Fibroblast of upper back skin (primary cell): ENCODE data around the gene MORN5.
A peak's percentile ranks its signal among the peaks of the same experiment; 100 is the strongest.

Source experiments
- DNase-seq: peaks from one replicate; pipeline ENCODE4 v3.0.0-alpha.2; 2013

Gene MORN5

DNA sequence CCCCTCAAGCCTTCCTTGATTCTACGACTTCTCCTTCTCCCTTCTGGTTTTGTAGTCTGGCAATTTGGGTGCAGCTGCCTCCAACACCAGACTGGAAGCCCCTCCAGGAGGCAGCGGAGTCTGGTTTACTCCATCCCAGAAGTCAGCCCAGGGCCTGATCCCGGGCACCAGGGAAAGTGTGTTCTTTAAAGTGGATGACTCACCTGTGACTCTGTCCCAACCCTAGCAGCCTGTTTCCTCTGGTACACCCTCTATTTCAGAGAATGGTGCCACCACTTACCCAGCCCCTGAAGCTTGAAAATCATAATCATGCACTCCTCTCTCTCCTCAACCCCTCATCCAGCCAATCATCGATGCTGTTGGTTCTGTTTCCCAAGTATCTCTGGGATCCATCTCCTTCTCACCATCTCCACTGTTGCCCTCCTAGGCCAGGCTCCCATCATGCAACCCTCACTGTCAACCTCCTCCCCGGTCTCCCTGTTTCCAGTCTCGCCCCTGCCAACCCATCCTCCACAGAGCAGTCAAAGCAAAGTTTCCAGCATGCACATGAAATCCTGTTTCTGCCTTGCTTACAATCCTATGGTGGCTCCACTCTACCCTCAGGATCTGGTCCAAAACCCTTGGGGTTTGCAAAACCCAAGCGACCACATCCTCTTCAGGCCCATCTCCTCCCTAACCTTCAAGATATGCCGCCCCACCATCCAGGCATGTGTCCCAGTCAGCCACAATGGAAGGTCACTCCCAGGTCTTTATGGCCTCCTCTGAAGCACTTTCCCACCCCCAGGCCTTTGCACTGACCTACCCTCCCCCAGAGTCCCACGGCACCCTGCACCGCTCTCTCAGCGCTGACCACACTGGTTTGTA is 58.6 kb downstream of the MORN5 start:
- DNase-seq = no peak

DNA sequence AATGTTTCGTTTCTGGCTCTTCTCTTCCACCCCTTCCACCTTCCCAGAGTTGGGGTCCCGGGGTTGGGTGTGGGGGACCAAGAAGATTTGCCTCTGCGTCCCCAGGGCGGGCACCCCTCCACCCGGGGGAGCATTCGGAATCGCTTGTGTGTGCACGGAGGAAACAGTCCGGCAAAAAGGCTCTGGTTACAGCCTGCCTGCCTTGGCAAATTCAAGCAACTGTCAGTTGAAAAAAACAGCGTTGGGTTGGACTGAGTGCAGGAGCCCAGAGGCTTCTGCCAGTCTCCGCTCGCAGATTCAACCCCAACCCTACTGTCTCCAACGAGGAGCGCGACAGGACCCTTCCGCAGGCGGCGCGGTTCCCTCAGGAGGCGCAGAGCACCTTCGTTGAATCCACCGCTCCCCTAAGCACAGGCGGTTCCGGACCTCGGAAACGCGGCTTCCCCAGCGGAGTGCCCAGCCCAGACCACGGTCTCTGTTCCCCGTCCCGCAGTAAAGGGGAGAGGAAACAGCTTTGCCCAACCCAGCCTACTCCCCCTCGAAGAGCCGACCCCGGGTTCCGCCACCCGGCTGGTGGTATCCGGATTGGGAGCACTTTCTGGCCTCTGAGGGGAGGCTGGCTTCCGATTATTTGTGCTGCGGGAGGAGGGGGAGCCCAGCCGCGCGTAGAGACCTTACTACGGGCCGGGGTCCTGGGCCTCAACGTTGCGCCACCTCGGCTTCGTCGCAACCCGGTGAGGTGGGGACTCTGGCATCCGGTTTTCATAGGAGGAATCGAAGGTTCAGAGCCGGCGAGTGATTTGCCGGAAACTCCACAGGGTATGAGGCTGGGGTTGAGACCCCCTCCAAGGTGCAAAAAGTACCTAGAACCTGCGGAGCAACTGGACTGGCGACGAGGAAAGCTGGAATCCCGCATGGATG is 59.5 kb downstream of the MORN5 start:
- DNase-seq = no peak

DNA sequence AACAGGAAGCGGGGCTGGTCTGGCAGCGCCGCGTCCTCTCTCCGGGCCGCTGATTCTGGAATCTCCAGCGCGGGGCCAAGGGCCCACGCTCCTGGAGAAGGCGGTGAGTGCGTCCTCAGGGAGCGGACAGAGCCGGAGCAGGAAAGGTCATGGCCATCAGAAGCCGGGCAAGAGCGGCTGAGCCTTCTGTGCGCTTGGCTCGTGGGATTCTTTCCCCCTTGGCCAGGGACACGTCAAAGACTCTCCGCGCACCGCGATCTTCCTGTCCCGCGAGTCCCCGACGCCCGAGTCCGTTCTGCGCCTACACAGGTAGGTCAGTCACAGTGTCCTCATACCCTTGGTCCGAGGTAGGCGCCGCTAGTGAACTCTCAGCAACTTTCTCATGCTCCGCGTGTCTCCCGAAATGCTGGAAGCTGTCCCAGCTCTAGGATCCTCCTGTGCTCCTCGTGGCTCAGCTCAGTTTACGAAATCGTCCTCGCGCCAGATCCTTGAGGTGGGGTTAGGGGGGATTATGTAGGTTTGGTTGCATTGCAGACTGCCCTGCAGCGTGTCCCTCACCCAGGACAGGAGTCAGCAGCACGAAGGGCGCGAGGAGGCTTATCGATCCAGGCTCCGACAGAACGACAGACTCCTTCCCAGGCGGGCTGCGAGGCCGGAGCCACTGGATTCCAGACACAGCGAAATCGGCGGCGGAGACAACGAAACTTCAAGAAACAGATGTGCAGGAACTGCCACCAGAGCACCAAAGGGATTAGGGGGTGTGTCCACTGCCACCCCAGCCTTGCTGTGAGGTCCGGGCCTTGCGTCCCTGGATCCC is 60.4 kb downstream of the MORN5 start:
- DNase-seq = peak; percentile 16

DNA sequence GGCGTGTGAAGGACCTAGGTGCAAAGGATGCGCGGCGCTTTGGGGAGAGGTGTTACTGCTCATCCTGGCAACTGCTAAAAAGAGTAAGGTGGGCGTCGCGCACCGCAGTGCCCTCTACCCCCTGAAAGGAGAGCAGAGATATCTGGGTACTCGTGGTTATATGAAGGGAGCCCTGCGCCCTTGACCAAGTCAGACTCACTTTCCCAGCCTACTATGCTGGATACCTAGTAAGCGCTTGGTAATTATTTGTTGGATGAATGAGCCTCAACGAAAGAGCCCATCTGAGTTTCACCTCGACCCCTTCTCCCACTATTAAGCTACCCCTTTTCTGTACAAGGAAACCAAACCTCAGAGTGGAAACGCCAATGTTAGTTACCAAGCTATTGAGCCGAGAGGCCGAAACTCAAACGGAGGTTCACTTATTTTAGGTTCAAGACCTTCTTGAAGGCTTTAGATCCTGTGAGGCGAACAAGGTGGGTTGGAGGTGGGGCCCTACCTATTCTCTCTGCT is 61.0 kb downstream of the MORN5 start:
- DNase-seq = no peak

DNA sequence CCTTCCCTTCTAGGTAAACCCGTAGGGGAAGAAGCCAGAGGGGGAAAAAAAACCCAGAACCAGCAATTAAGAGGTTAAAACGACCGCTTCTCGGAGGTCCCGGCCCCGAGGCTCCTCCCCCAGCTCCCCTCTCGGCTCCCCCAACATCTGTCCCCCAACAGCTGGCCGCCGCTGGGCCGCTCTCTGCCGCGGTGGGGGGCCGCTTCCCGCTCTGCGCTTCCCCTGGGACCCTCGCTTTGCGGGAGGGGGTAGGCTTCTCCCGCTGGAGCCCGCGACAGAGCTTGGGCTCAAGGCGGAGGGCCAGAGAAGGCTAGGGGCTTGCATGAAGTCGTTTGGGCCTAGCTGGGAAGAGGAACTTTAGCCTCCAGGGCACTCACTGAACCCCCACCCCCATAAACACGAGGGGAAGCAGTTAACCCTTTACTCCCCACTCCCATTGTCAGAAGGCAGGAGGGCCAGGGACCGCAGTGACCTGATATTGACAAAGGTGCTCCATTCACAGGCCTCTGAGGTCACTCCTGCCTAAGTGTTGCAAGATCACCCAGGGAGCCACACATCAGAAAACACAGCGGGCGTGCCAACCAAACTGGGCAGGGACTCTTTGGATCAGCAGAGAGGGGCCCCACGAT is 61.6 kb downstream of the MORN5 start:
- no peak for DNase-seq

DNA sequence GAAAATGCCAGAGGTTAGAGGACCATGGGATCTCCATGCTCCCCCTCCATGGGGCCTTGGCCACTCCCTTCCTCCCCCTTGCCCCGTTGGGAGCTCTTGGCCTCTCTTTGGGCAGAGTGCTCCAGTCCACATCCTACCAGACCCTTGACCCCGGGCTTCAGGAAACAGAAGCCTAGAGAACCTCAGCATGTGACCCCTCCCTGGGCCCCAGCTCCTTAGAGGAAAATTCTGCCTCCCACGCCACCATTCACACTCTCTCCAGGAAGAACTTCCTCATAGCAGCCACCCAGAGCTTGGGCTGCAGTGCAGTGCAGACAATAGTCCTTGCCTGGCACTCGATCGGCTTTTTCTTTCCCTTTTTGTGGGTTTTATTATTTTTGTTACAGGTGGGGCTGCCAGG is 63.1 kb downstream of the MORN5 start:
- no peak for DNase-seq

DNA sequence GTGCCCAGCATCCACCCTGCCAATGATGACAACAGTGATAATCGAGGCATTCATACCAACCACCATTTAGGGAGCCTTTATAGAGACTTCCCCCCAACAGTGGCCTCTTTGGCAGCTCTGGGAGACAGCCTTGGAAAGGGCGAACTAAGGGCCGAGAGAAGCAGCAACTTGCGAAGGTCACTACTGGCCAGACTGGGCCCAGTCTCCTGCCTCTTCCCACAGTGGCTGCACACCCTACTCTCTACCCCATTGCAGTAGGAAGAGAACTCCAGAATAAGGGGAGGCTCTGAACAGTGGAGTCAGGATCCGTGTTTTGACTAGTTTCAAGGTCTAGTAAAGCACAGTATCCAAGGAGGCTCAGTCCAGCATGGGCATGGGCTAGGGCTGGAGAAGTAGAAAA is 63.7 kb downstream of the MORN5 start:
- no peak for DNase-seq

DNA sequence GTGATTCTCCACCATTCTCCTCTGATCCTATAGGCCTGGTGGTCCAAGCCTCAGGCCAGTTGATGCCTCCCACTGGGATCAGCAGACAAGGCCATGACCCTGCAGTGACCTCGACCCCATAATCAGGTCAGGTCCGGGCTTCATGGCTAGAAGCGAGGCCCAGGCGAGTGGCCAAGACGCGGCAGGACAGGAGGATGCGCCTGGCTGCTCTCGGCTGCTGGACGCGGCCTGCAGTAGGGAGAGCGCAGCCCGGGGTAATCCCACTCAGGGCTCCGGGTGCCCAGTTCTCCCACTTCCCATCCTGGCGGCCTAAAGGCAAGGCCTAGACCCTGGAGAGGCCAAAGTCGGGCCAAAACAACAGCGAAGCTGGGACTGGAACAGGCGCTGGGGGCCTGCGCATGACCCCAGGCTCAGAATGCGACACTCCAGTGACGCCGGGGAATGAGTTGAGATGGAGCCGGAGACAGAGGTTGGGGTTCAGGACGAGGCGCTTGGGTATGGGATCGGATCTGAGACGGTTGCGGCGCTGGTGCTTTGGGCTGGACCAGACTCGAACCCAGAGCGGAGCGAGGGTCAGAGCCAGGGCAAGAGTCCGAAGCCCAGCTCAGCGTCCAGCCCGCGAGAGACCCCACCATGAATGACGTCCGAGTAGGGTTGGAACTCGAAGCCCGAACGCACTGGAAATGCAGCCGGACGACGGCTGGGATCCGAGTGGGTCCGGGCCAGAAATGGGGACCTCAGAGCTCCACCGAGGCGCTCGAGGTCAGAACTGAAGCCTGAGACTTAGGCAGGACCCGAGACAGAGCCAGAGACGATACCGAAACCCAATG is 65.8 kb downstream of the MORN5 start:
- no peak for DNase-seq

DNA sequence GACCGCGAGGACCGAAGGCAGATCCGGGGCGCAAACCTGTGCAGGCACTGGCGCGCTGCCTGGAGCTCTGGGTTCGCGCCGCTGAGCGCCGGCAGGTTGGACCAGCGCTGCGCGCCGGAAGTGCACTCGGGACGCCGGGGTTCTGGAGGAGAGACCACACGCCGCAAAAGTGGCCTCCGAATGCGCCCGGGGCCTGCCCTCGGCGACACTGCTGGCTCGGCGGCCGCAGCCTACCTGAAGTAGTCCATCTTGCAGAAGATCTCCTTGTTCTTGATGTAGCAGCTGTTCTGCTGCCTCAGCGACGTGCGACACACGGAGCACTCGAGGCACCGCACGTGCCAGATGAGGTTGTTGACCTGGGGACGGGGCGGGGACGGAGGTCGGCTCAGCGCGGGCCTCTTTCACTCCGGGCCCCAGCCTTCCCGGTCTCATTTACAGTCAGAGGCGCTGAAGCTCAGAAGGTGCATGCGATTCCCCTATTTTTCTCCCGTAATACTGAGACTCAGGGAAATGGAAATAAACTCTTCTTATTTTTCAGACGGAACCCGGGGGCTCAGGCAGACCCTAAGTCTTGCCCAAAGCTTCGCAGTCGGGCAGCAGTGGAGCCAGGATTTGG is 66.5 kb downstream of the MORN5 start:
- DNase-seq = no peak

DNA sequence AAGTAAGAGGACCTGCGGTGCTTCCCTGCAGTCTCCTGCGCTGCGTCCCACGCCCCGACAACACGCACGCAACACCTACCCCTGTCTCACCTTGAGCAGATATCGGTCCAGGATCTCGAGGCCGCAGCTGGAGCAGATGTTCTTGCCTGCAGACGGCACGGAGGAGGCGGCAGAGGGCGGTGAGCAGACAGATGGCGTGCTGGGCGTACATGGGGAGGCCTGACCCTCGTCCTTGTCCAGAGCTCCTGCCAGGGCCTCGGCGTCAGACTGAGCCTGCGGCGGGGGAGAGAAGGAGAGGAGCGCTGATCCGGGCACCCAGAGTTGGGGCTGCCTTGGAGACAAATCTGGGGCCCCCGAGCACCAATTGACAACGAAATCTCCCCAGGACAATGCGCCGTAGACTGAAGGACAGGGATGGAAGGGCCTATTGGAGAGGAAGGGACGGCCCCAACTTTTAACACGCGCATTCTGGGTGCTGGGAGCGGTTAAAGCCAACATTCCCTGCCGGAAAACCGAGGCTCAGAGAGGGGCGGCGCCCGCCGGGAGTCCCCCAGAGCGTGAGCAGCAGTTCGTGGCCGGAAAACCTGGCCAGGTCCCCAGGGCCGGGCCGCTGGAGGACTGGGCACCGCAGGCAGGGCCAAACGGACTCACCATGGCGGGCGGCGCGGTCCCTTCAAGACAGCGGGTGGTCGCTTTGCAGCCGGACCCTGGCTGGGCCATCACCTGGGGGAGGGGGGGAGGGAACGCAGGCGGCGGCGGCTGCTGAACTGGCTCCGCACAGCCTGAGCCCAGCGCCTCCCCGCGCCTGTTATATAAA is 67.3 kb downstream of the MORN5 start:
- DNase-seq = no peak

DNA sequence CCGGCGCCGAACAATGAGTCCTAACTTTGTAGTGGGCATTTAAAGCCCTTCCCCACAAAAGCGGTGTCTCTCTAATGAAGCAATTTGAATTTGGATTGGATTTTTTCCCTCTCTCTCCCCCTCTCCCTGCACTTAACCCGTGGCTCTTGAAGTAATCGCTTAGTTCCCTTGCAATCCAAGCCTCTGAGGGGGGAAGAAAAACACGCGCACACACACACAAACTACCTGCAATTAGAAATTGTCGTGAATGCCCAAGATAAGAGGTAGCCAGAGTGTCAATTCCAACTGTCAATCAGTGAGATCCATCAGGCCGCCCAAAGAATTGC is 67.8 kb downstream of the MORN5 start:
- DNase-seq = no peak

DNA sequence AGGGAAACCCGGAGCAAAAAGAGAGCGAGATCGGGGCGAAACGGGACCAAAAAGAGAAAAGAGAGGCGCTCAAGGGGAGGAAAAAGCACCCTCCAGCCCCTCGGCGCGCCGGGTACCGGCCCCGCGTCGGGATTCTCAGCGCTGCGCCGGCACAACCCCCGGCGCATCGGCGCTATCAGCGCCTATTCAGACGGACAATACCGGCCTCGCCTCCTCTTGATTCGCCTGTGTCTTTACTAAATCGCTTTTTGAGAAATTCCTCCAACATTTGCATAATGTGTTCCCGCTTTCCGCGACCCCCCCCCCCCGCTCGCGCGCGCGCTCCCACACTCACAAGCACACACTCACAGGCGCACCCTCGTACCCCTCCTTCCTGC is 68.5 kb downstream of the MORN5 start:
- DNase-seq = no peak

DNA sequence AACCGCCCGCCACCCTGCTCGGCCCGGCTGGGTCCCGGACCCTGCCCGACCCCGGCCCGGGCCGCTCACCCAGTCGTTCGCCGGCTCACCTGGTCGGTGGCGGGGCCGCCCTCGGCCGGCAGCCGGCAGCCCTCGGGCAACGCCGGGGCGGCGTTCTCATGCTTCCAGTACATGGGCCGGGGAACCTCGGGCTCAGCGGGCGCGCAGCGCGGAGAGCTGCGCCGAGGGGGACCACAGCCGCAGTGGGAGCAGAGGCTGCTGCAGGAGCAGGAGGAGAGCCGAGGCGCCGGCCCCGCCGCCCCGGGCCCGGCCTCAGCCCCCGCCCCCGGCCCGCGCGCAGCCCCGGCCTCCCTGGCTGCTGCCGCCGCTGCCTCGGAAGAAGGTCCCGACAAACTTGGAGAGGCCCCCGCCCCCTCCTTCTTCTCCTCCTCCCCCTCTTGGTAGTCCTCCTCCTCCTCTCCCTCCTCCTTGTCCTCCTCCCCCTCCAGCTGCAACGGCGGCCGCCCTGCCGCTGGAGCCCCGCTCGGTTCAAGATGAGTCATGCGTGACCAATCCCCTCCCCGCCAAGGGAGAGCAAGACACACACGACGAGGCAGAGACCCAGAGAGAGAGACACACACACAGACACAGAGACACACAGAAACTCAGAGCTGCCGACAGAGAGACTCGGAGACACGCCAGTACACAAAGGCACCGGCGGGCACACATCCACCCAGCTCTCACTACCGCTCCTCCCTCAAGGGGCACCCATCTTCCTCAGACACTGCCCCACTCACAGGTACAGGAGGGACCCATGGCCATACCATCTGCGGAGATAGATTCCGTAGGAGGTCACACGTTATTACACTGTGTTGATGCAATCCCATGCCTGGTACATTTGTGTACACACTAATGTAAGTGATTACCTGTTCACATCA is 69.1 kb downstream of the MORN5 start, which contains the start of gene LHX6:
Gene LHX6, minus strand, starts transcription at position 390 of the 917 bp plus-strand sequence. Its CDS starts 217 bp downstream, at position 173.
- DNase-seq = peak; percentile 36

DNA sequence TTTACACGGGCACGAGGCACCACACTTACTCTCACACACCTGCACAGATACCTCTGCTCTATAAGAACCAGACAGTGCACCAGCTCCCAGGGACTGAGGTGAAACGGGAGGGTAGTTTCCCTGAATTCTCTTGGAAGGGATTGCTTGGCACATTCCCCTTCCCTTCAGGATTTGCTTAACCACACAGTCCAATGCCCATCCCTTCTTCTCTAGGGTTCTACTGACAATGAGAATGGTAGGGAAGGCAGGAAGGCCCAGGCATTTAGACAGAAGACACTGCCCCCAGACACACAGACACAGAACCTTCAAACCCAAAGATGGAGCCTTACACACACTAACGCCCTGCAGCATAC is 69.8 kb downstream of the MORN5 start:
- no peak for DNase-seq

DNA sequence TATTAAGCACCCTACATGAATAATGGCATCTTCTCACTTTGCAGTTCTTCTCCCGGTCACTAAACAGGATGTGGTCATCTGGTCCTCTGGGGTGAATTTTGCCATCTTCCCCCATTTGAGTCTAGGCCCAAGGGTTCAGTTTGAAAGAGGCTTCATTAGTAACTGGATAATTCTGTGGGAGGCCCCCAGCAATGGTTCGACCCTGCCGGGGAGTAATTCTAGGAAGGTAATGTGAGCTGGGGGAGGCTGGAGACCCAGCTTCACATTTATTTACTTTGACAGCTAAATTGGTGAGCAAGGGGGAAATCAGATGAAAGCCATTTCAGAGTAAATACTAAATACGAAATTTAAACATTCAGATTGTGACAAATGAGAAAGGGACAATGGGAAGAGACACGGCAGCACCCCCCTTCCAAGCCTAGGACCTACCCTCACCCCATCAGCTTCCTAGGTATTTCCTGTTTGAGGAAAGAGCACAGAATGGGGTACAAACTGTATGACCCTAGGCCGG is 73.1 kb downstream of the MORN5 start:
- DNase-seq = no peak

DNA sequence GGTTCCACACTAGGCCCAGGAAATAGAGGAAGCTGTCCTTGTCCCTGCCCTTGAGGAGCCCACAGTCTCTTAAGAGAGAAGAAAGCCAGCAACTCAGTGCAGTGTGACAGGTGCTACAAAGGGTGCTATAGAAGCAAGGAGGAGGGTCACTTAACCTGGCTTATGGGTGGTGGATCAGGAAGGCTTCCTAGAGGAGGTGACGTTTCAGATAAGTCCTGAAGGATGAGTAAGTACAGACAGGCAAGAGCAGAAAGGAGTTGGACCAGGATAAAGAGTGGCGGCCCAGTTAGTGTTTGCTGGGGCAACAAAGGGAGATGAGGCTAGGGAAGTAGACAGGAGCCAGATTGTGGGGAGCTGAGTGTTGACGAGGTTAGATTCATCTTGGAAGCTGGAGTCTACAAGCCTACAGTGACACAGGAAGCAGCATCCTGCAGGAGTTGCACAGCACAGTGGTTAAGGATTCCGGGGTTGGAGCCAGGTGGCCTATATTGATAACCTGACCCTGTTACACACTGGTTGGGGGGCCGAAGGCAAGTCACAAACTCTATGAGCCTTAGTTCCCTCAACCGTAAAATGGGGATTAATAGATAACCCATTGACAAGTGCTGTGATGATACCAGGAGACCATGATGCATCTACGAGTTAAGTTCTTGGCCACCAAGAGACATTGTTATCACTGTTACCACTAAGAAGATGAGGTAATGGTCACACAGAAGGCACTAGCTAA is 74.5 kb downstream of the MORN5 start:
- DNase-seq = no peak

DNA sequence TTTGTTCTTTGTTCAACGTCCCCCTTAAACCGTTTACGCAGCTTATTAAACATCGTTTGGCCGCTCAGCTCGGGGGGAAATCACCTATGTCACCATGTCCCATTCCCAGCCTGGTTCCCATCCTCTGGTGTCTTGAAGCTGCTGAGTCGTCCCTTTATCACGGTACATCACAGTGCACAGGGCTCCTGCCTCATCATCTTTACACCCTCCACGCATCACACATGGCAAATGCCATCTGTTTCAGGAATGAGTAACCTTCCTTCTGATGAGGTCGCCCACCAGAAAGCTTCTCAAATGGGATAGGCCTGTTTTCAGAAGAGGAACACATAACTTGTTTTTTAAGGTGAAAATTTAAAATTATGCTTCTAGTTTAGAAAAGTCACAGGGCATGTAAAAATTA is 77.0 kb downstream of the MORN5 start:
- DNase-seq = no peak

DNA sequence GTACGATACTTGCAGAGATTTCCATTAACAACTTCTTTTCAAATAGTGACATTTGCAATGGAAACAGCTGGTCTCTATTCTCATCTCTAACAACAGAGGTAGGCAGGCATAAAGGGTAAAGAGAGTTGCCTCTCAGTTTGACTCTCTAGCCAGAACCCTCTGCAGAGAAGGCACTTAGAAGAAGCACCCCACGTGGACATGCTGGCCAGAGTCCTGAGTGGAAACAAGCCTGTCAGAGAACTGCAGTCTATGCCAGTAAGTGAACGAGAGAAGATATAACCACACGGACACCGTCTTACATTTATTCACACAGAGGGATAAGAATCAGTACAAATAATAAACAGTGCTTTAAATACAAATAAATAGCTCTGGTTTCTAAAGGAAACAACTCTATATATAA is 80.0 kb downstream of the MORN5 start:
- DNase-seq = no peak
